Measurements from ENCODE around the gene GAB1. TPM values are rescaled to one million over a fixed set of nuclear protein-coding genes. Genes with fewer than 3 reads are reported as not detected.

Gene GAB1
- total RNA-seq, 1 experiment from 2014 or later, result 15.3 TPM

DNA sequence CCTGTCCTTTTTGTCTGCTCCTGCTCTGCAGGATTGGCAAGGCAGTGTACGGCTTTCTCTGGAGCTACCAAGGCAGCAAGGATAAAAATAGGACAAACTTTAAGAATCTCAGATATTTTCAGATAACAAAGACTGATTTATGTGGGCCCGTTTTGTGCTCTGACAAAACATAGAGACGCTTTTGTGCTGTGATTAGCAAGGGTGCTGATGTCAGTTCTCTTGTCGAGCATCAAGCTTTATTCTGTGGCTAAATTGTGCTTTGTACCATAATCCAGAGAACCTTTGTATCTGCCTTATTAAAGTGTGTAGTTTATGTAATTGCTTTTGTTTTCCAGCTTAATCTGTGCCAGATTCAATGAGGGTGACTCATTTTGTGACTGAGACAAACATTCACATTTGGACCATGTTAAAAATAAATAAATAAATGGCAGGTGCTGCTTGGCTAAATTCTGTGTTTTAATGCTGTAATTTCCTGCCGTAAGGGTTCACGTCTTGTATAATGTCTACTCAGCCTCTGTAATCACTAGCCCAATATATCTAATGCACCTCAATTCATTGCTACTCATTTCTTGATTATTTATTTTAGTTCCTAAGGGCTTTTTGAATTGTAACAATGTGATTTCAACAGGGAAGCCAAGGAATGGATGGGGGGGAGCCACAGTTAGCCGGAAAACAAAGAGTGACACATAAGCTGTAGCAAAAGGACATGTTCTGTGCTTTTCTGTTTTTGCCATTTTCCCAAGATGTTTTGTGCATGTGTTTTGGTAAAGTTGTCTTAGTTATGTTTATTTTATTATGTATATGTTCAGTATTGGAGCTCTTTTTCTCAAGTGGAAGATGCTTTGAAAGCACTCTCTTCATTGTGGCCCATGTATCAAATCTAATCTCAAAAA, 75.1 kb downstream of the GAB1 start:
- no peaks in the 10 kb centered on the region for H3K27me3 ChIP-seq (ENCODE audit: insufficient read depth, low read length)
- no peak overlapping the region for H3K9ac ChIP-seq (ENCODE audit: extremely low read depth, insufficient read length, low read length)
- H4K5ac ChIP-seq (ENCODE audit: insufficient read length, low read depth, low read length), result no peak overlapping the region
- H4K91ac ChIP-seq (ENCODE audit: insufficient read length, low read depth, low read length), result no peak overlapping the region
- no peak overlapping the region for H3K27ac ChIP-seq (ENCODE audit: insufficient read length, low read depth, low read length)
- H2BK5ac ChIP-seq (ENCODE audit: insufficient read length, low read length), result no peak overlapping the region
- no peak overlapping the region for H3K14ac ChIP-seq (ENCODE audit: insufficient read depth, low read length)
- no peaks in the 10 kb centered on the region for H3K27me3 Mint-ChIP-seq (ENCODE audit: low read depth)
- no peaks in the 10 kb centered on the region for H3K79me1 ChIP-seq (ENCODE audit: insufficient read depth, low read depth, low read length, poor library complexity, severe bottlenecking)
- no peaks in the 10 kb centered on the region for H4K20me1 ChIP-seq (ENCODE audit: control insufficient read depth, insufficient read depth, insufficient read length)
- peaks cover 4 to 13% of the 10 kb centered on the region in 2 experiments; a peak in 3 of 4 replicates for H3K4me1 Mint-ChIP-seq
- no peak overlapping the region for H2BK20ac ChIP-seq (ENCODE audit: low read depth, low read length, poor library complexity, severe bottlenecking)
- H3K4ac ChIP-seq (ENCODE audit: low read depth, low read length), result no peak overlapping the region
- no peak overlapping the region for H3K4me3 Mint-ChIP-seq
- H3K4me2 ChIP-seq (ENCODE audit: insufficient read depth, insufficient read length, low read length), result no peak overlapping the region
- no peak overlapping the region for H2AFZ ChIP-seq (ENCODE audit: low read length)
- no peak overlapping the region for H2BK12ac ChIP-seq (ENCODE audit: insufficient read length, low read depth, low read length)
- no peak overlapping the region for H2BK15ac ChIP-seq (ENCODE audit: low read depth, low read length)
- no peaks in the 10 kb centered on the region for H3K9me3 Mint-ChIP-seq
- H3K18ac ChIP-seq (ENCODE audit: insufficient read length, low read depth, low read length), result no peak overlapping the region
- peaks cover 0 to 5% (median 0%) of the 10 kb centered on the region in 3 experiments; a peak in 2 of 7 replicates for H3K36me3 Mint-ChIP-seq (ENCODE audit: insufficient read depth in 1 of 3, low read depth in 3 of 3)
- no peak overlapping the region for H3K23ac ChIP-seq (ENCODE audit: insufficient read length, low read depth, low read length)
- no peak overlapping the region; a peak in 1 of 7 replicates for H3K27ac Mint-ChIP-seq
- H3K23me2 ChIP-seq (ENCODE audit: insufficient read length, low read depth, low read length, poor library complexity, severe bottlenecking), result no peaks in the 10 kb centered on the region
- no peak overlapping the region for H2BK120ac ChIP-seq (ENCODE audit: low read depth, low read length, poor library complexity, severe bottlenecking)
- no peak overlapping the region for H3K56ac ChIP-seq (ENCODE audit: insufficient read length, low read depth, low read length)
- no peak overlapping the region for H4K8ac ChIP-seq (replicated peaks; ENCODE audit: insufficient read length, low read depth, low read length)
- H3K4me1 ChIP-seq (ENCODE audit: insufficient read depth, low read length), result no peaks in the 10 kb centered on the region
- no peak overlapping the region for H2AK5ac ChIP-seq (ENCODE audit: insufficient read length, low read length)
- no peaks in the 10 kb centered on the region for H3K9me3 ChIP-seq (ENCODE audit: control insufficient read depth, low read depth, low read length)
- H3K79me2 ChIP-seq (ENCODE audit: insufficient read depth, low read length), result no peaks in the 10 kb centered on the region
- DNase-seq, result no peak
- no peak overlapping the region for H3T11ph ChIP-seq (ENCODE audit: low read length)
- TF ChIP-seq, protein P1, sequence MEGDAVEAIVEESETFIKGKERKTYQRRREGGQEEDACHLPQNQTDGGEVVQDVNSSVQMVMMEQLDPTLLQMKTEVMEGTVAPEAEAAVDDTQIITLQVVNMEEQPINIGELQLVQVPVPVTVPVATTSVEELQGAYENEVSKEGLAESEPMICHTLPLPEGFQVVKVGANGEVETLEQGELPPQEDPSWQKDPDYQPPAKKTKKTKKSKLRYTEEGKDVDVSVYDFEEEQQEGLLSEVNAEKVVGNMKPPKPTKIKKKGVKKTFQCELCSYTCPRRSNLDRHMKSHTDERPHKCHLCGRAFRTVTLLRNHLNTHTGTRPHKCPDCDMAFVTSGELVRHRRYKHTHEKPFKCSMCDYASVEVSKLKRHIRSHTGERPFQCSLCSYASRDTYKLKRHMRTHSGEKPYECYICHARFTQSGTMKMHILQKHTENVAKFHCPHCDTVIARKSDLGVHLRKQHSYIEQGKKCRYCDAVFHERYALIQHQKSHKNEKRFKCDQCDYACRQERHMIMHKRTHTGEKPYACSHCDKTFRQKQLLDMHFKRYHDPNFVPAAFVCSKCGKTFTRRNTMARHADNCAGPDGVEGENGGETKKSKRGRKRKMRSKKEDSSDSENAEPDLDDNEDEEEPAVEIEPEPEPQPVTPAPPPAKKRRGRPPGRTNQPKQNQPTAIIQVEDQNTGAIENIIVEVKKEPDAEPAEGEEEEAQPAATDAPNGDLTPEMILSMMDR (conservative IDR thresholded peaks at IDR 0.05), result no peak
- WGBS (ENCODE audit: extremely low coverage, insufficient read length, low lambda C conversion rate), result no CpG with 5 or more reads among the region's 7 CpGs
